ENCODE data around the gene AGK. TPM values are rescaled to one million over a fixed set of nuclear protein-coding genes. Genes with fewer than 3 reads are reported as not detected.
A peak's percentile ranks its signal among the peaks of the same experiment; 100 is the strongest.

The AGK gene
- total and polyA plus RNA-seq, 2 donors (not counting 1 experiment from before 2014, with no cell fraction given), result 12.8 to 26.1 TPM

DNA sequence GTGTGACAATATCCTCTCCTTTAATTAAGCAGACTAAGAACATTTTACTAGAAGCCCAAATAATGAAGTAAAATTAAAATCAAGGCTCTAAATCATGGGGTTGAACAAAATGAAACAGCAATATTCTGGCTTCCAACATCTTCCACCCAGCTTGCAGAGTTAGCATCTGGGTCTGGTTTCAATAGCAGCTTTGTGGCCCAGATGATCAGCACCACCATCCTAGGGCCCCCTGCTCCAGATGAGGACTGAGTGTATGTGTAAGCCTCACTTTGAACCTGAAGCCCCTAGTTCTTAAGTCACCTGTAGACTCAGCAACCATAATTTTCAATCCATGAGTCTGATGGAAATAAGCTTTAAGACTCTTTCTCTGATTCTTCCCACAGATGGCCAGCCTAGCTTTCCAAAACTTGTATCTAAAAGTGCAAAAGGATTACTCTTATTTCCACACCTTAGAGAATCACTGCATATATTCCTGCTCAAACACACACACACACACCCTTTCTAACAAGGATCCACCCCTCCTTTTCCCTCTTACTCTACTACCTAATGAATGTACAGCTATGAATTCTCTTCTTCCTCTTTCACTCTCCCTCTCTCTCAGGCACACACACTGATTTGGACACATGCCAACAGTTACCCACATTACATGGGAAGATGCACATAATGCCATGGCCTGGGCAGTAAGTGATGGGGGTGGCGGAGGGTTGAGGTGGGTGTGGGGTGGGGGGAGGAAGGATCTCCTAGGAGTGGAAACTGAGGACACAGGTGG is 147.2 kb downstream of the AGK start:
- no peak overlapping the region for H2AFZ ChIP-seq (ENCODE audit: insufficient read depth, low read depth, low read length, poor library complexity, severe bottlenecking)
- no peak overlapping the region for H3K9ac ChIP-seq (ENCODE audit: low read length)
- H3K4me2 ChIP-seq (replicated peaks; ENCODE audit: low read depth, low read length, poor library complexity, severe bottlenecking), result peak overlapping the region; percentile 42
- peaks cover 45 to 47% of the 10 kb centered on the region in 2 donors for H3K4me1 ChIP-seq (ENCODE audit: control insufficient read depth in 2 of 2, insufficient read depth in 2 of 2, low read length in 2 of 2)
- peak overlapping the region; percentile 62 for H3K27ac Mint-ChIP-seq
- peaks cover 0 to 5% of the 10 kb centered on the region in 2 experiments for H3K36me3 ChIP-seq (replicated peaks in 1 of 2; ENCODE audit: control extremely low read depth in 1 of 2, control insufficient read depth in 1 of 2, extremely low read depth in 1 of 2, insufficient read depth in 2 of 2, low read length in 1 of 2)
- no peaks in the 10 kb centered on the region for H3K27me3 Mint-ChIP-seq
- DNase-seq (peak; percentile 60), ATAC-seq (ENCODE audit: low read depth) (no peak)
- no peaks in the 10 kb centered on the region for H3K9me3 Mint-ChIP-seq (ENCODE audit: insufficient read depth)
- H3K4me3 Mint-ChIP-seq, result peak overlapping the region; percentile 18
- TF ChIP-seq EZH2 (IDR thresholded peaks at IDR 0.05; ENCODE audit: borderline replicate concordance, insufficient read depth, low read depth, low read length, poor library complexity, severe bottlenecking), result no peak
- TF ChIP-seq, protein P1, sequence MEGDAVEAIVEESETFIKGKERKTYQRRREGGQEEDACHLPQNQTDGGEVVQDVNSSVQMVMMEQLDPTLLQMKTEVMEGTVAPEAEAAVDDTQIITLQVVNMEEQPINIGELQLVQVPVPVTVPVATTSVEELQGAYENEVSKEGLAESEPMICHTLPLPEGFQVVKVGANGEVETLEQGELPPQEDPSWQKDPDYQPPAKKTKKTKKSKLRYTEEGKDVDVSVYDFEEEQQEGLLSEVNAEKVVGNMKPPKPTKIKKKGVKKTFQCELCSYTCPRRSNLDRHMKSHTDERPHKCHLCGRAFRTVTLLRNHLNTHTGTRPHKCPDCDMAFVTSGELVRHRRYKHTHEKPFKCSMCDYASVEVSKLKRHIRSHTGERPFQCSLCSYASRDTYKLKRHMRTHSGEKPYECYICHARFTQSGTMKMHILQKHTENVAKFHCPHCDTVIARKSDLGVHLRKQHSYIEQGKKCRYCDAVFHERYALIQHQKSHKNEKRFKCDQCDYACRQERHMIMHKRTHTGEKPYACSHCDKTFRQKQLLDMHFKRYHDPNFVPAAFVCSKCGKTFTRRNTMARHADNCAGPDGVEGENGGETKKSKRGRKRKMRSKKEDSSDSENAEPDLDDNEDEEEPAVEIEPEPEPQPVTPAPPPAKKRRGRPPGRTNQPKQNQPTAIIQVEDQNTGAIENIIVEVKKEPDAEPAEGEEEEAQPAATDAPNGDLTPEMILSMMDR (IDR thresholded peaks at IDR 0.05), result no peak
- CTCF ChIA-PET, result interaction anchor here (1.7 to 5.4 kb wide), 2 partner anchors 43 to 683 kb away, joined by 3 to 32 read pairs; partner anchors contain the start of gene MRPS33
- peaks cover 88% of the 10 kb centered on the region for H3K79me2 ChIP-seq (ENCODE audit: control insufficient read depth, insufficient read depth, low read length)
- POLR2A ChIA-PET, result interaction anchor here (0.5 to 0.7 kb wide), 2 partner anchors 437 to 1463 kb away, joined by 3 to 6 read pairs; no protein-coding TSS in a partner anchor
- H3K4me1 Mint-ChIP-seq, result peaks cover 79% of the 10 kb centered on the region
- H3K27me3 ChIP-seq (replicated peaks in 1 of 4; ENCODE audit: control extremely low read depth in 1 of 4, control insufficient read depth in 3 of 4, insufficient read depth in 4 of 4, low read length in 3 of 4), result no peaks in the 10 kb centered on the region
- intact Hi-C loops (cut with micrococcal nuclease), result no loop called here
- no peaks in the 10 kb centered on the region for H3K9me3 ChIP-seq (ENCODE audit: control extremely low read depth in 1 of 3, control insufficient read depth in 2 of 3, insufficient read depth in 1 of 3, low read length in 2 of 3)
- WGBS (ENCODE audit: insufficient coverage), result no CpG with 5 or more reads among the region's 1 CpG
- peaks cover 34% of the 10 kb centered on the region for H4K20me1 ChIP-seq (ENCODE audit: control insufficient read depth, insufficient read depth, low read length, poor library complexity, severe bottlenecking)
- peak overlapping the region in 1 of 2 donors; percentile 37 for H3K27ac ChIP-seq (ENCODE audit: low read length in 2 of 2)
- H3K4me3 ChIP-seq (ENCODE audit: control extremely low read depth in 1 of 5, extremely low read depth in 1 of 5, insufficient read depth in 1 of 5, low read depth in 2 of 5, low read length in 4 of 5), result no peak overlapping the region

DNA sequence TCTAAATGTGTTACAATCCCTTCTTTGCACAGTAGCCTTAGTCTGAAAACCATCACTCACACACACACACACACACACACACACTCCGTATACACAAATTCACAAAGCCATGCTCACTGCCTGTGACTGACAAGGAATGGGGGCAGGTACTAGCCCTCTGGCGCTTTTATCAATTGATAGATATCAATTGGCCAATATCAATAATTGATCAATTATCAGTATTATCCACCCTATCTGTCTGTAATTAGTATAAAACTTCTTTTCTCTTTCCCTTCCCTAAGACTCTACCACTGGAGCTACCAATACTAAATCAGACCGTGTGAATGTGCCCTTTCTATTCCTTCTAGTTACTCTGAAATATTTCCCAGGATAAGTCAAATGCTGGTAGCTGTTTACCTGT is 148.7 kb downstream of the AGK start:
- H3K36me3 ChIP-seq (replicated peaks in 1 of 2; ENCODE audit: control extremely low read depth in 1 of 2, control insufficient read depth in 1 of 2, extremely low read depth in 1 of 2, insufficient read depth in 2 of 2, low read length in 1 of 2), result peaks cover 0 to 5% of the 10 kb centered on the region in 2 experiments
- H3K27me3 Mint-ChIP-seq, result no peaks in the 10 kb centered on the region
- CTCF ChIA-PET, result interaction anchor here (1.7 to 6.4 kb wide), 4 partner anchors 37 to 685 kb away, joined by 3 to 43 read pairs (median 18); partner anchors contain the start of genes MRPS33 and SSBP1
- POLR2A ChIA-PET, result interaction anchor here (4.7 kb wide), 1 partner anchor 39 kb away, joined by 21 read pairs; the partner anchor contains the start of gene SSBP1
- H3K27ac Mint-ChIP-seq, result peak overlapping the region; percentile 92
- ATAC-seq (ENCODE audit: low read depth), result no peak
- H3K27ac ChIP-seq (ENCODE audit: low read length in 2 of 2), result peak overlapping the region in 1 of 2 donors; percentile 87
- H3K27me3 ChIP-seq (replicated peaks in 1 of 4; ENCODE audit: control extremely low read depth in 1 of 4, control insufficient read depth in 3 of 4, insufficient read depth in 4 of 4, low read length in 3 of 4), result no peaks in the 10 kb centered on the region
- H2AFZ ChIP-seq (ENCODE audit: insufficient read depth, low read depth, low read length, poor library complexity, severe bottlenecking), result no peak overlapping the region
- no peak for DNase-seq
- H3K79me2 ChIP-seq (ENCODE audit: control insufficient read depth, insufficient read depth, low read length), result peaks cover 75% of the 10 kb centered on the region
- H3K9me3 ChIP-seq (ENCODE audit: control extremely low read depth in 1 of 3, control insufficient read depth in 2 of 3, insufficient read depth in 1 of 3, low read length in 2 of 3), result no peaks in the 10 kb centered on the region
- no peak overlapping the region for H3K9ac ChIP-seq (ENCODE audit: low read length)
- TF ChIP-seq, protein P1 (IDR thresholded peaks at IDR 0.05), result no peak
- TF ChIP-seq EZH2 (IDR thresholded peaks at IDR 0.05; ENCODE audit: borderline replicate concordance, insufficient read depth, low read depth, low read length, poor library complexity, severe bottlenecking), result no peak
- peaks cover 72% of the 10 kb centered on the region for H3K4me1 Mint-ChIP-seq
- peak overlapping the region; percentile 82 for H3K4me2 ChIP-seq (replicated peaks; ENCODE audit: low read depth, low read length, poor library complexity, severe bottlenecking)
- peaks cover 26% of the 10 kb centered on the region for H4K20me1 ChIP-seq (ENCODE audit: control insufficient read depth, insufficient read depth, low read length, poor library complexity, severe bottlenecking)
- peaks cover 45 to 47% of the 10 kb centered on the region in 2 donors for H3K4me1 ChIP-seq (ENCODE audit: control insufficient read depth in 2 of 2, insufficient read depth in 2 of 2, low read length in 2 of 2)
- WGBS (ENCODE audit: insufficient coverage), result no CpG with 5 or more reads among the region's 3 CpGs
- peak overlapping the region; percentile 84 for H3K4me3 Mint-ChIP-seq
- intact Hi-C loops (cut with micrococcal nuclease), result loop anchor here (2.0 to 5.0 kb wide), 3 partner anchors 51 to 778 kb away; partner anchors contain the start of genes AGK and BRAF
- H3K9me3 Mint-ChIP-seq (ENCODE audit: insufficient read depth), result no peaks in the 10 kb centered on the region
- no peak overlapping the region for H3K4me3 ChIP-seq (ENCODE audit: control extremely low read depth in 1 of 5, extremely low read depth in 1 of 5, insufficient read depth in 1 of 5, low read depth in 2 of 5, low read length in 4 of 5)
